ENCODE results near the gene NOTCH3. TPM values are rescaled to one million over a fixed set of nuclear protein-coding genes. Genes with fewer than 3 reads are reported as not detected.

Gene NOTCH3
- polyA plus RNA-seq, 1 donor: 9.5 TPM

DNA sequence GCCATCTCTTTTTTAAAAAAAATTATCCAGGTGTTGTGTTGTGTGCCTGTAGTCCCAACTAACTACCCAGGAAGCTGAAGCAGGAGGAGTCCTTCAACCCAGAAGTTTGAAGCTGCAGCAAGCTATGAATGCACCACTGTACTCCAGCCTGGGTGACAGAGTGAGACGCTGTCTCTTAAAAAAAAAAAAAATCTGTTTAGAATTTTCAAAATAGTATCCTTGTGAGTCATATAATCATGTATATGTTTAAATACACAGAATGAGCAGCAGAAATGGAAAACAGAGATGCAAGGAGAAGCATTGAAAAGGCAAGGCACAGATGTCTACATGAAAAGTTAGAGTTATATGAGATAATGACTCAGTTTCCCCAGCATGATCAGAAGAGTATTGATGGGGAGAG lies 62.4 kb downstream of the NOTCH3 start:
- no peak overlapping the region for H3K4me3 ChIP-seq (ENCODE audit: low read length)
- H3K4me1 ChIP-seq (ENCODE audit: control insufficient read depth, insufficient read depth, low read length): no peaks in the 10 kb centered on the region
- H3K27ac ChIP-seq (ENCODE audit: low read length): no peak overlapping the region
- H3K9me3 ChIP-seq (ENCODE audit: control insufficient read depth, low read depth, low read length): no peaks in the 10 kb centered on the region
- no peak for DNase-seq
- H3K27me3 ChIP-seq (ENCODE audit: control insufficient read depth, insufficient read depth, low read length): peaks cover 3% of the 10 kb centered on the region
- WGBS (ENCODE audit: insufficient coverage, low lambda C conversion rate): no CpG with 5 or more reads among the region's 1 CpG
- H3K36me3 ChIP-seq (ENCODE audit: control insufficient read depth, insufficient read depth, low read length): no peaks in the 10 kb centered on the region

DNA sequence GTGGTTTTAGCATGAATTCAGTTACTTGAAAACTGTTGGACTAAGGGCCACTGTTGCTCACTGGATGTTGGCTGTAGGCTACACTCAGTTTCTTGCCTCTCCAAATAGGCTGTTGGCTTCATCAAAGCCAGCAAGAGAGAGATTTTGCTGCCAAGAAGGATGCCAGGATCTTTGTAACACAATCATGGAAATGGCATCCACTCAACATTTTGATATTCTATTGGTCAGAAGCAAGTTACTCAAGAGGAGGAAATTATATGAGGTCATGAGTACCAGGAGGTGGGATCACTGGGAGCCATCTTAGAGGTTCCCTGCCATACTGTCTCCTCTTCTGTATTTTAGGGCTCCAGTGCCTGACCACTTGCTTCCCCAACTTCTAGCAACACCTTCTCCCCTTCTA lies 63.0 kb downstream of the NOTCH3 start:
- H3K27ac ChIP-seq (ENCODE audit: low read length): no peak overlapping the region

GRCh38 chr19:15136234-15136954 lies 64.4 kb downstream of the NOTCH3 start:
- no peak overlapping the region for H3K4me3 ChIP-seq (ENCODE audit: low read length)
- H3K27me3 ChIP-seq (ENCODE audit: control insufficient read depth, insufficient read depth, low read length): peaks cover 3% of the 10 kb centered on the region
- DNase-seq: no peak
- no peaks in the 10 kb centered on the region for H3K4me1 ChIP-seq (ENCODE audit: control insufficient read depth, insufficient read depth, low read length)
- no peaks in the 10 kb centered on the region for H3K9me3 ChIP-seq (ENCODE audit: control insufficient read depth, low read depth, low read length)
- H3K36me3 ChIP-seq (ENCODE audit: control insufficient read depth, insufficient read depth, low read length): no peaks in the 10 kb centered on the region
- no peak overlapping the region for H3K27ac ChIP-seq (ENCODE audit: low read length)
- WGBS (ENCODE audit: insufficient coverage, low lambda C conversion rate): no CpG with 5 or more reads among the region's 2 CpGs

More for the DNA sequence above, 63.0 kb downstream of the NOTCH3 start:
- DNase-seq: no peak
- Histone ChIP-seq H3K4me1 (ENCODE audit: control insufficient read depth, insufficient read depth, low read length) (no peaks in the 10 kb centered on the region), H3K36me3 (ENCODE audit: control insufficient read depth, insufficient read depth, low read length) (no peaks in the 10 kb centered on the region), H3K27me3 (ENCODE audit: control insufficient read depth, insufficient read depth, low read length) (peaks cover 3% of the 10 kb centered on the region), H3K9me3 (ENCODE audit: control insufficient read depth, low read depth, low read length) (no peaks in the 10 kb centered on the region), H3K4me3 (ENCODE audit: low read length) (no peak overlapping the region)

DNA sequence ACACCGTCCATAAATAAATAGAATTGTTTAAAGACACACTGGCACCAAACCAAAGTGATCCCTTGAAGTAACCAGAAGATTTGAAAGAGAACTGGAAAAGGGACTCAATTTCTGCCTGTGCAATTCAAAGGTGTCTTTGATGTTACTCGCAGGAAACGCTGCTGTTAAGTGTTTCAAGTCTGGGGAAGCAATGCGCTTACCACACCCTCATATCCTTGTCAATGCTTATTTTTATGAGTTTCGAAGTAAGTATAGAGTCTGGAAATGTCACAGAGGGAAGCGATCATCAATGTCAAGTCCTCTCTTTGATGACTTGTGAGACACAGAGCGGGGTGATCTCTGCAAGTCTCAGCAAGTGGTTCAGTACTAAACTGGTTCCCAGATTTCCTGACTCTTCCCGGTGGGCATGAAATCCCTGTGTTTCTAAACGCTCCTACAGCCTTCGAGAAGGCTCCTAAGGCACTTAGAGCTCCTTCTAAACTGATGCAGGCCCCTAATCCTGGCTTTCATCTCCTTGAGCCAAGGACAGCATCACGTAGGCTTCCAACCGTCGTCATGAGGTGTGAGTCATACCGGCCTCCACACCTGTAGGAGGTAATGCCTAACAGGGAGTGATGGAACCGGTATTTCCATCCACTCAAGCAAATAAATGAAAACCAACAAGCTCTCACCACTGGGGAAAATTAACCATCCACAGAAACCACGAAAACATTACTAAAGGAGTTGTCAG lies 70.8 kb downstream of the NOTCH3 start:
- no peaks in the 10 kb centered on the region for H3K9me3 ChIP-seq (ENCODE audit: control insufficient read depth, low read depth, low read length)
- no peaks in the 10 kb centered on the region for H3K27me3 ChIP-seq (ENCODE audit: control insufficient read depth, insufficient read depth, low read length)
- no peaks in the 10 kb centered on the region for H3K36me3 ChIP-seq (ENCODE audit: control insufficient read depth, insufficient read depth, low read length)
- no peak for DNase-seq
- WGBS (ENCODE audit: insufficient coverage, low lambda C conversion rate): 78% methylated on average over 1 of the region's 16 CpGs
- peaks cover 3% of the 10 kb centered on the region for H3K4me1 ChIP-seq (ENCODE audit: control insufficient read depth, insufficient read depth, low read length)
- no peak overlapping the region for H3K27ac ChIP-seq (ENCODE audit: low read length)
- H3K4me3 ChIP-seq (ENCODE audit: low read length): no peak overlapping the region

- no peaks in the 10 kb centered on the region for H3K9me3 ChIP-seq (ENCODE audit: control insufficient read depth, low read depth, low read length)
- no peak overlapping the region for H3K4me3 ChIP-seq (ENCODE audit: low read length)
- WGBS (ENCODE audit: insufficient coverage, low lambda C conversion rate): 40% methylated on average over 1 of the region's 6 CpGs
- H3K36me3 ChIP-seq (ENCODE audit: control insufficient read depth, insufficient read depth, low read length): no peaks in the 10 kb centered on the region
- no peak overlapping the region for H3K27ac ChIP-seq (ENCODE audit: low read length)
- no peaks in the 10 kb centered on the region for H3K27me3 ChIP-seq (ENCODE audit: control insufficient read depth, insufficient read depth, low read length)
- DNase-seq: no peak
- H3K4me1 ChIP-seq (ENCODE audit: control insufficient read depth, insufficient read depth, low read length): peaks cover 6% of the 10 kb centered on the region
Observed at GRCh38 chr19:15128162-15128770, 72.5 kb downstream of the NOTCH3 start.

DNA sequence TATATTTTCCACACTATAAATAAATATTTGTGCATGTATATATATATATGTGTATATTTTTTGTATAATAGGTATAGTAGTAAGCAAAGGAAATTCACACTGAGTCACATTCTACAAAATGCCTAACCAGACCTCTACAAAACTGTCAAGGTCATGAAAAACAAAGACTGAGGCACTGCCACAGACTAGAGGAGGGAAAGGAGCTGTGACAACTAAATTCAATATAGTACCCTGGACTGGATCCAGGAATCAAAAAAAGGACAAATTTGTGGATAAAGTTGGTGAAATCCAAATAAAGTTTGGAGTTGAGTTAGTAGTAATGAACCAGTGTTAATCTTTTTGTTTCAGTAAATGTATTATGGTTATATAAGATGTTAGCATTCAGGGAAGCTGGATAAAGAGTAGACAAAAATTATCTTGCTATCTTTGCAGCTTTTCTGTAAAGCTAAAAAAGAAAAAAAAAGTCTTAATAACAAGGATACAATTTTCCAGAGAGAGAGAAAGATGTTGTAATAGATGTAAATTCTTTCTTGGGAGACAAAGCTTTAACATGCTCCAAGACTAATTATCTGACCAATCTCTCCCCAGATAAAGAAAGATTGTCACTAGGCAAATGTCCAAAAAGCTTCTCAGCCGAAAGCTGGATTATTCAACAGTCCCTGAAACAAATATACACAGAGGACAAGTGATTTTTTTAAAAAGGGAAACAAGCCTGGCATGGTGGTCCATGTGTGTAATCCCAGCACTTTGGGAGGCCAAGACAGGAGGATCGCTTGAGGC lies 74.5 kb downstream of the NOTCH3 start:
- no CpG with 5 or more reads among the region's 2 CpGs for WGBS (ENCODE audit: insufficient coverage, low lambda C conversion rate)
- peaks cover 6% of the 10 kb centered on the region for H3K4me1 ChIP-seq (ENCODE audit: control insufficient read depth, insufficient read depth, low read length)
- no peak for DNase-seq
- H3K9me3 ChIP-seq (ENCODE audit: control insufficient read depth, low read depth, low read length): peaks cover 2% of the 10 kb centered on the region
- H3K27ac ChIP-seq (ENCODE audit: low read length): peak overlapping the region; percentile 35
- H3K27me3 ChIP-seq (ENCODE audit: control insufficient read depth, insufficient read depth, low read length): no peaks in the 10 kb centered on the region
- peaks cover 11% of the 10 kb centered on the region for H3K36me3 ChIP-seq (ENCODE audit: control insufficient read depth, insufficient read depth, low read length)
- H3K4me3 ChIP-seq (ENCODE audit: low read length): peak overlapping the region; percentile 93

DNA sequence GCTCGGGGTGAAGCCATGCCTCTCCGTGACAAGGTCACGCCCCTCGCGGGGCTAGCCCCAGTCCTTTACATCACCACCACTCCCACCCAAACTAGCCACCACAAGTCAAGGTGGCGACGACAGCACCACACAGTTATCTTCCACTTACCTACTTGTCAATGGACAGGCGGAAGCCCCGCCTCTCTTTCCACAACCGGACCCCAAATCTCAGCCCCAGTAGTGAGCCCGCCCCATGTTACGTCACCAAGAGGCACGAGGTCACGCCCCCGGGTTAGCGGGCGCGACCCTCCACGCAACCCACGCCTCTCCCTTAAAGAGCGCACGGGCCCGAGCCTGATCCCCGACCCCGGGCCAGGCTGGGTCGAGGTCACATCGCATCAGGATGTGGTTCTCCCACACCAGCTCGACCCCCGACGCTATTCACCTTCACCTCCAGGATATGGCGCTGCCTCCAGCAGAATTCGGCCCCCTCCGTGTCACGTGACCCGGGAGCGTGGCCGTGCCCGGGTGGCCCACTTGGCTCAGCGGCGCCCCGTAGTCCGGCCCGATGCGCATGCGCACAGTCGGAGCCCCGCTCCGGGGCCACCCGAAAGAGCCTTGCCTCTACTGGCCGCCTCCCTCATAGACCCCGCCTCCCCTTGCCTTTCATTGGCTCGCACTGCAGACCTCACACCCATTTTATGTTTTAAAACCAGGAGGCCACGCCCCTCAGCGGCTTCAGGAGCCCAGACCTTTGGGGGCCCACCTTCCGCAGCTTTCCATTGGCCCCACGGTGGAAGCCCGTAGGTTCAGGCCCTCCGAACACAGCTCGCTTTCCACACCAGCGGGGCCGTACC lies 75.3 kb downstream of the NOTCH3 start:
- Histone ChIP-seq H3K9me3 (ENCODE audit: control insufficient read depth, low read depth, low read length) (peaks cover 2% of the 10 kb centered on the region), H3K4me1 (ENCODE audit: control insufficient read depth, insufficient read depth, low read length) (peaks cover 6% of the 10 kb centered on the region), H3K27me3 (ENCODE audit: control insufficient read depth, insufficient read depth, low read length) (no peaks in the 10 kb centered on the region), H3K27ac (ENCODE audit: low read length) (peak overlapping the region; percentile 91), H3K4me3 (ENCODE audit: low read length) (peak overlapping the region; percentile 93), H3K36me3 (ENCODE audit: control insufficient read depth, insufficient read depth, low read length) (peaks cover 20% of the 10 kb centered on the region)
- WGBS (ENCODE audit: insufficient coverage, low lambda C conversion rate): no CpG with 5 or more reads among the region's 61 CpGs
- peak; percentile 99 for DNase-seq

GRCh38 chr19:15124572-15125231 lies 76.1 kb downstream of the NOTCH3 start:
- peak overlapping the region; percentile 93 for H3K4me3 ChIP-seq (ENCODE audit: low read length)
- no peaks in the 10 kb centered on the region for H3K27me3 ChIP-seq (ENCODE audit: control insufficient read depth, insufficient read depth, low read length)
- peak; percentile 52 to 86 for DNase-seq
- peaks cover 6% of the 10 kb centered on the region for H3K4me1 ChIP-seq (ENCODE audit: control insufficient read depth, insufficient read depth, low read length)
- H3K36me3 ChIP-seq (ENCODE audit: control insufficient read depth, insufficient read depth, low read length): peaks cover 27% of the 10 kb centered on the region
- H3K27ac ChIP-seq (ENCODE audit: low read length): peak overlapping the region; percentile 91
- no CpG with 5 or more reads among the region's 33 CpGs for WGBS (ENCODE audit: insufficient coverage, low lambda C conversion rate)
- H3K9me3 ChIP-seq (ENCODE audit: control insufficient read depth, low read depth, low read length): peaks cover 2% of the 10 kb centered on the region

DNA sequence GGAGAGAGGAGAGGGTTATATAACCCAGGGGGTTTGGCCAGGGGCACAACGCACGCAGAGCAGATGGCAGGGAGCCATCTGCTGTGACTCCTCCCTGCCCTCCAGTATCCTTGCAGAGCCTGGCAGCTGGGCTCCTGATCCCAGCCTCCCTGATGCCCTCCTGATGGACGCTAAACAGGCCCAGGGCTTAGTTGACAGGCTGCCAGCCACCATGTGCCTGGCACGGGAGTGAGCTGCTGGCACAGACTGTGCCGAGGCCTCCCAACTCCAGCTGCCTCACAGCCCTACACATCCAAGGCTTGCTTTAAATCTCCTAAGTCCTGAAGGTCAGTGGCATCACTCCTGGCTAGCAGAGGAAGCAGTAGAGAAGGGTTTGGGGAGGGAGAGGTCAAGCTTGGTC lies 76.9 kb downstream of the NOTCH3 start:
- Histone ChIP-seq H3K9me3 (ENCODE audit: control insufficient read depth, low read depth, low read length) (peaks cover 2% of the 10 kb centered on the region), H3K36me3 (ENCODE audit: control insufficient read depth, insufficient read depth, low read length) (peaks cover 35% of the 10 kb centered on the region), H3K4me3 (ENCODE audit: low read length) (peak overlapping the region; percentile 93), H3K4me1 (ENCODE audit: control insufficient read depth, insufficient read depth, low read length) (peaks cover 6% of the 10 kb centered on the region), H3K27ac (ENCODE audit: low read length) (peak overlapping the region; percentile 91), H3K27me3 (ENCODE audit: control insufficient read depth, insufficient read depth, low read length) (no peaks in the 10 kb centered on the region)
- WGBS (ENCODE audit: insufficient coverage, low lambda C conversion rate): no CpG with 5 or more reads among the region's 5 CpGs
- peak in 1 of 2 donors; percentile 32 for DNase-seq

Data from large intestine (tissue), 3 donors.